HG02943 (cell line): ENCODE results near the gene TEC.
"Not testable (repeated sequence)": the region's sequence is repeated elsewhere in the genome, so short reads cannot be mapped to it uniquely, and the experiment has no call there.

ENCODE experiments used
- ATAC-seq: cut with Tn5 transposase; IDR thresholded peaks from one replicate; pipeline ENCODE4 v1.9.1; 2021; ENCODE audit warnings: mild to moderate bottlenecking, low read depth, moderate library complexity; ENCODE audit not compliant: unreplicated experiment

TEC gene

DNA sequence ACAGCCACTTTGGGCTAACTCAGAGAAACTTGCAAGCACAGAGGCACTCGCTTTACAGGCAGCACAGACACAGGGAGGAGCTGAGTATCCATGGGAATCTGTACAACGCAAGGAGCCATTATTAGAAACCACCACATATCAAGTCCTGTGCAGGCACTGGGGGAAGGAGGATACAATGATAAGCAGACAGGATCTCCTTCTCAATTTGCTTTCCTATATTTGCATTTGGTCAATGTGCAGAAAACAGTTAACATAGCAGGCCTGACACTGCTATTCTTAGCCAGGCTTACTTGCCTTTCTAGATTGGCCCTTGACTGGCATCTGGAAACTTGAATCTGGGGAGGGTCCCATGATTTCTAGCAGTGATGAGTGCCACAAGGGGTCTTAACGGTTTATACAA is 65.8 kb downstream of the TEC start:
- ATAC-seq, result peak; percentile 50

- ATAC-seq, result no peak
These were observed 71.9 kb downstream of the TEC start for GRCh38 chr4:48197643-48198237.

DNA sequence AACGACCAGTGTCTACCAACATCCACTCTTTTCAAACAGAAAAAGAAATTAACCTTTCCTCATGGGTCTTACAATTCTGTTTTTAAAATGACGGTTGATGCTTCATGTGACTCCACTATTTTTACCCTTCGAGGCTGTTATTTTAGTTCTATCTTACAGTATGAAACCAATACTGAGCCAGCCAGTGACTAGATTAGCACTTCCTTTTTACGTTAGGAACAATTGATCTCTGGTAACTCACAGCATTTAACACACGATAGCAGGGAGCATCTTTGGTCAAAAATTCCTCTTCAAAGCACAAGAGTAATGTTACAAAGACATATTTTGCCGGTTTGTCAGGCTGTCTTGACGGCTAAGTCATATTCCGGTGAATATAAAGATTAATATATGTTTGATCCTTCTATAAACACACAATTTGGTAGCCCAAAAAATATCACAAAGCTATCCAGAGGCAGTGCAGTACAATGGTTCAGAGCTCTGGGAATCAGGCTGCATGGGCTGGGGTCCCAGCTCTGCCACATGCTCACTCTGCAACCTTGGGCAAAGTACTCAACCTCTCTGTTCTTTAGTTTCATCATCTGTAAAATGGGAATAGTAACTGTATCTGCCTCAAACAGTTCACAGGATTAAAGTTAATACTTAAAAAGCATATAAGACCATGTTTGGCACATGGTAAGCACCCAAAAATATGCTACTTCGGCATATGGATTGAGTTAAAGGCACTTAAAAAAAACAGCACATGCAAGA is 72.7 kb downstream of the TEC start:
- peak; percentile 69 for ATAC-seq

GRCh38 chr4:48195853-48196252 is 73.8 kb downstream of the TEC start:
- no peak for ATAC-seq

DNA sequence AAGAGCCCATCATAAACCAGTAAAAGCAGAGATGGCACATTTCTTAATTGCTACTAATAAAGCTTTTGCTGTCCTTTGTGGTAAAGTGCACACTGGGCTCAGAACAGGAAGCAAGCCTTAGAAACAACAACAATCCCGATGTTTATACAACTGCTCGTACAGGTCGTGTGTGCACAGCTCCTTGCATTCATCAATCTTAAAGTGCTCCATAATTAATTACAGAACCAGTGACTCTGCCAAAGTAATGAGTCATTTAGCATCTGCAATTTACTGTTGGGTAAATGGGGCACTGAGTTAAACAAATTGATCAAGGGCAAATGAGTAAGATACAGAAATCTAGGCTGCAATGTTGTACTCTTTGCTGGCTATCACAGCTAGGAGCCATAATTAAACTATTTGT is 74.3 kb downstream of the TEC start:
- no peak for ATAC-seq

- ATAC-seq, result no peak
These were observed 74.7 kb downstream of the TEC start for GRCh38 chr4:48194971-48195370.

DNA sequence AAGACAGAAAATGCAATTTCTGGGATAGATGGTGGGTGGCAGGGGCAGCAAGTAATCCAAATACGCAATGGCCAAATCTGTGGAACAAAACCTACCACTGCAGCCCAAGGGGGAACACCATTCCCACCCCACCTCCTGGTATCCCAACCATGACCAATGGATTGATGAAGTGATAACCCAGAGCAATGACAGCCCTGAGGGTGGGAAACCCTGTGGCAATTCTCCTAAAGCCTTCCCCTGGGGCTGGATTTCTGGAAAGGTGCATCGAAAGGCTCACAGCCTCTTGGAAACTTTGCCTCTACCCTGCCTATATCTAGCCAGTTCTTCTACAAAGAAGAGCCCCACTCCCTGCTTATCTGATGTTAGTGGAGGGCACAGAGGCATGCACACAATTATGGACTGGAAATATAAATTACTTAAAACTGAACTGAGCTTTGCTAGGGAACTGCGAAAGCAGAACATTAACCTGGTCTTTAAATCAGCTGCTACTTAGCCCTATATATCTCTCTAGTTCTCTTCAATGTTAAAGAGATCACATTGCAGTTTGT is 75.6 kb downstream of the TEC start:
- ATAC-seq, result no peak

- ATAC-seq, result no peak
These were observed 76.4 kb downstream of the TEC start for GRCh38 chr4:48193096-48193836.

DNA sequence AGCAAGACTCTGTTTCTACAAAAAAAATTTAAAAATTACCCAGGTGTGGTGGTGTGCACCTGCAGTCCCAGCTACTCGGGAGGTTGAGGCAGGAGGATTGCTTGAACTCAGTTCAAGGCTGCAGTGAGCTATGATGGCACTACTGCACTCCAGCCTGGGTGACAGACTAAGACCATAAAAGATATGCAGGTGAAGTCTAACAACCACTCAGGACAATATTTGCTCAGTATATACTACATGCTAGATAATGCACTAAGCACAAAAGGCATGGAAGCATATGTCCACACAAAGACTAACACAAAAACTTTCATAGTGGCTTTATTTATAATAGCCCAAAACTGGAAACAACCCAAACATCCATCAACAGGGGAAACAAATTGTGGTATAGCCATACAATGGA is 77.9 kb downstream of the TEC start:
- no peak for ATAC-seq

DNA sequence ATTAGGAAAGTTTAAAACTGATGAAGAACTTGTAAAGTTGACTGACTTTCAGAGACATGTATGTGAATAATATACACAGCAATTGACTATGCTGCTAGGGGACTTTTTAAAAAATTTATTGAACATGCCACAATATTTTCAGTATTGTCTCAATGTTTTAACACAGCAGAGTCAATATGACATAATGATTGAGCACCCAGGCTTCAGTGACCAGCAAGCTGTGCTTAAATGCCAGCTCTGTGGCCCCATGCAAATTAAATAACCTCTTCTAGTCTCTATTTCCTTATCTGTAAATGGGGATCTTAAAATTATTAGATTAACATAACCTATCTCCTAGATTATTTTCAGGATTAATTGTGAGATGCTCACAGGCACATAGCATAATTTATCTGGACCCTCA is 78.8 kb downstream of the TEC start:
- peak; percentile 53 for ATAC-seq

GRCh38 chr4:48189731-48190130 is 79.9 kb downstream of the TEC start:
- ATAC-seq, result no peak

DNA sequence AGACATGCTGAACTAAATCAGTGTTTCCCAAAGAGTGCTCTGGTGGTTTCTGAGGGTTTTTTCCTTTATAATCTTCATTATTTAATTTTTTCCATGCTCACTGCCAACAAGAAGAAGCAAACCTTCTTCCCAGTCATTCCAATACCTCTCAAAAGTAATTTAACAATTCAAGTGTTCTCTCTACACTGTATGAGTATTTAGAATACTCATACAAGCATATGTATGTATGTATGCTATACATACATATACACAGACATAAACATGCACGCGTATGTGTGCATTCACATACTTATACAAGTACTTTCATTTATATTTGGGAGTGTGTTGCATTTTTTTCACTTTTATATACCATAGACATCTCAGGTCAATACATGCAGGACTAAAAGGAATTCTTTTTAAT is 81.2 kb downstream of the TEC start:
- ATAC-seq, result no peak

GRCh38 chr4:48187813-48188212 is 81.8 kb downstream of the TEC start:
- ATAC-seq, result no peak

DNA sequence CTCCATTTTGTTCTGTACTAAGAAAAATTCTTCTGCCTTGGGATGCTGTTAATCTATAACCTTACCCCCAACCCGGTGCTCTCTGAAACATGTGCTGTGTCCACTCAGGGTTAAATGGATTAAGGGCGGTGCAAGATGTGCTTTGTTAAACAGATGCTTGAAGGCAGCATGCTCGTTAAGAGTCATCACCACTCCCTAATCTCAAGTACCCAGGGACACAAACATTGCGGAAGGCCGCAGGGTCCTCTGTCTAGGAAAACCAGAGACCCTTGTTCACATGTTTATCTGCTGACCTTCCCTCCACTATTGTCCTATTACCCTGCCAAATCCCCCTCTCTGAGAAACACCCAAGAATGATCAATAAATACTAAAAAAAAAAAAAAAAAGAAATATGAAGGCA is 82.6 kb downstream of the TEC start:
- not testable (repeated sequence) for ATAC-seq

DNA sequence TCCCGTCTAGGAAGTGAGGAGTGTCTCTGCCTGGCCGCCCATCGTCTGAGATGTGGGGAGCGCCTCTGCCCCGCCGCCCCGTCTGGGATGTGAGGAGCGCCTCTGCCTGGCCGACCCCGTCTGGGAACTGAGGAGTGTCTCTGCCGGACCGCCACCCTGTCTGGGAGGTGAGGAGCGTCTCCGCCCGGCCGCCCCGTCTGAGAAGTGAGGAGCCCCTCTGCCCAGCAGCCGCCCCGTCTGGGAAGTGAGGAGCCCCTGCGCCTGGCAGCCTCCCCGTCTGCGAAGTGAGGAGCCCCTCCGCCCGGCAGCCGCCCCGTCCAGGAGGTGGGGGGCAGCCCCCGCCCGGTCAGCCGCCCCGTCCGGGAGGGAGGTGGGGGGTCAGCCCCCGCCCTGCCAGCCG is 83.2 kb downstream of the TEC start:
- not testable (repeated sequence) for ATAC-seq

GRCh38 chr4:48184882-48185281 is 84.8 kb downstream of the TEC start:
- no peak for ATAC-seq

DNA sequence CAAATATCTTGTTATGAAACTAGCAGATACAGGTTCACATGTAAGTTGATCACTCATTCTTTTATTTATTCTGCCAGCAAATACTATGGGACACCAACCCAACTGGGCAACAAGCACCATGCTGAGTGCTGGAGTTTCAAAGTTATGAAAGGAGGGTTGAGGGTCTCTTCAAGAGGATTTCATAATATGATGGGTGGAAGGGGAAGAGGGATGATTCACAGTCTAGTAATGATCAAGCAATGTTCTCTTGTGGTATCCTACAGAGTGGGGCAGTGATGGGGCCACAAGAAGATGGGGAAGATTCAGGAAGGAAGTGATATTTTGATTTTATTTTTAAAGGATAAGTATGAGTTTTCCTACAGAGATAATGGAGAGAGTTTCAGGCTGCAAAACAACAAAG is 89.4 kb downstream of the TEC start:
- no peak for ATAC-seq

GRCh38 chr4:48178931-48179330 is 90.7 kb downstream of the TEC start:
- no peak for ATAC-seq

GRCh38 chr4:48175806-48176205 is 93.8 kb downstream of the TEC start:
- ATAC-seq, result no peak

DNA sequence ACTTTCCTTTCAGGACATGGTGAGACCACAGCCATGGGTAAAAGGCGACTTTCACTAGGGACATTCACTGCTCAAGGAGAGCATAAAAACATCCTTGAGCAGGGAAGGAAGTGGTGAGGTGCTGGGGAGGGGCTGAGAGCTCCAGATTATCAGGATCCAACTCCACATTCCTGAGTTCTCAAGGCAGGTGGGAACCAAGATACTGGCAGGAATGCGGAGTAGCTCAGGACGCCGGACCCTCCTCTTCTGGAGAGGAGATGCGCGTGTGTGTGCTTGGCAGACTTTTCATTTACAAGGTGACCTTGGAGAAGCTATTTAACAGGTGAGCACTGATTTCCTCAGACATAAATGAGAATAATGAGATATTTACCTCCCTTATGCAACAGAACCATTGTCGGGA is 94.3 kb downstream of the TEC start:
- no peak for ATAC-seq
